ENCODE data around the gene TRIM58. TPM values are rescaled to one million over a fixed set of nuclear protein-coding genes. Genes with fewer than 3 reads are reported as not detected.

TRIM58 gene
- total RNA-seq, 2 experiments from 2014 or later, result 0.19 TPM; not detected in 1

DNA sequence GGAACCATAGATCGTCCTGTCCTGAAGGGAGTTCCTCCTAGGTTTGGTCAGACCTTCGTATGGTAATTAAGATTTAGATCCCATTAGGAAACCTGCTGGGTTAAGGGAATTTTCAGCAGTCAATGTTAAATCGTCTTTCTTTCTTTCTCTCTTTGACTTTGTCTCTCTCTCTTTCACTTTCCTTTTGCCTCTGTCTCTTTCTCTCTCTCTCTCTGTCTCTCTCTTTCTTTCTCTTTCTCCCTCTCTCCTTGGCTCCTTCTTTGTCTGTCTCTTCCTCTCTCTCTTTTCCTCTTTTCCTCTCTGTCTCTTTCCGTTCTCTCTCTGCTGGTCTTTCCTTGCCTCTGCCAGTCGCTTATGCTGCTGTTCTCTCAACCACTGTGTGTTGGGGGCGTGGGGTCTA is 47.1 kb downstream of the TRIM58 start:
- intact Hi-C loops (cut with micrococcal nuclease), result no loop called here
- H3K27me3 Mint-ChIP-seq, result no peaks in the 10 kb centered on the region
- CTCF ChIA-PET, result no interaction called here
- no peak overlapping the region for H3K27ac Mint-ChIP-seq
- peaks cover 9% of the 10 kb centered on the region for H3K9me3 Mint-ChIP-seq
- peaks cover 16% of the 10 kb centered on the region for H3K4me1 Mint-ChIP-seq (ENCODE audit: low read depth)
- H3K36me3 Mint-ChIP-seq, result no peaks in the 10 kb centered on the region
- H3K4me3 Mint-ChIP-seq, result no peak overlapping the region
- POLR2A ChIA-PET, result no interaction called here
- DNase-seq, result no peak

DNA sequence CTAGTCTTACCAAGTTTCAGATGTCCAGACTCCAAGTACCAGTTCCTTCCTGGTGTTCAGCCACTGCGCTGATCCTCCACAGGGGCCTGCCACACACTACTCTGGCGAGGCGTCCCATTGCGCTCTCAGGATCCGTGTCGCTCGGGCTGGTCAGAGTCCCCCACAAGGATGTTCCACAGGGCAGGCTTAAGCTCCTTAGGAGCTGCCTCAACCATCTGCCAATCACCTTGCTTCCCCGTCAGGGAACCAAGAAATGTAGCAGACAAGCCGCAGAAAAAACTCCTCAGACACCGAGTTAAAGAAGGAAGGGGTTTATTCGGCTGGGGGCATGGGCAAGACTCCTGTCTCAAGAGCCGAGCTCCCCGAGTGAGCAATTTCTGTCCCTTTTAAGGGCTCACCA is 48.2 kb downstream of the TRIM58 start:
- POLR2A ChIA-PET, result no interaction called here
- H3K27me3 Mint-ChIP-seq, result no peaks in the 10 kb centered on the region
- CTCF ChIA-PET, result no interaction called here
- H3K4me1 Mint-ChIP-seq (ENCODE audit: low read depth), result peaks cover 16% of the 10 kb centered on the region
- no peak for DNase-seq
- intact Hi-C loops (cut with micrococcal nuclease), result loop anchor here (5.0 kb wide), 1 partner anchor 493 kb away; no protein-coding TSS in a partner anchor
- no peak overlapping the region for H3K4me3 Mint-ChIP-seq
- H3K36me3 Mint-ChIP-seq, result no peaks in the 10 kb centered on the region
- peaks cover 9% of the 10 kb centered on the region for H3K9me3 Mint-ChIP-seq
- H3K27ac Mint-ChIP-seq, result no peak overlapping the region

DNA sequence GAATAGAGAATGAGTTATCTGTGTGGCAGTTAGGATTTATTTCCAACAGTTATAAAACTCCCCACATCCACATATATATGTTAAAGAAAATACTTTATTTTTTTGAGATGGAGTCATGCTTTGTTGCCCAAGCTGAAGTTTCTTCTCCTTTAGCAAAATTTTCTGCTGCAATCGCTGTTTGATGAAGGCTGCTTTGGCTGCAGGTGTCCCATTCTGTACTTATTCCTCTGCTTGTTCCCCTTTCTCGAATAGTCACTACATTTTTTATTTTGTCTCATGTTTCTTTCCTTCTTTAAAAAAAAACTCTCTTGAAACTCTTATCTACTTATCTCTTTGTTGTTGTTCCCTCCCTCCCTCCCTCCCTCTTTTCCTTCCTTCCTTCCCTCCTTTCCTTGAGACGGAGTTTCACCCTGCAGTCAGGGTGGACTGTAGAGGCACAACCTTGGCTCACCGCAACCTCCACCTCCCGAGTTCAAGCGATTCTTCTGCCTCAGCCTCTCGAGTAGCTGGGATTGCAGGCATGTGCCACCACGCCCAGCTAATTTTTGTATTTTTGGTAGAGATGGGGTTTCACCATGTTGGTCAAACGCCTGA is 49.0 kb downstream of the TRIM58 start:
- intact Hi-C loops (cut with micrococcal nuclease), result loop anchor here (5.0 kb wide), 1 partner anchor 494 kb away; no protein-coding TSS in a partner anchor
- Mint-ChIP-seq H3K4me3 (peak overlapping the region; percentile 24), H3K9me3 (peaks cover 9% of the 10 kb centered on the region), H3K4me1 (ENCODE audit: low read depth) (peaks cover 16% of the 10 kb centered on the region), H3K36me3 (no peaks in the 10 kb centered on the region), H3K27ac (peak overlapping the region; percentile 51), H3K27me3 (no peaks in the 10 kb centered on the region)
- no peak for DNase-seq
- ChIA-PET POLR2A (no interaction called here), CTCF (interaction anchor here (1.3 kb wide), 1 partner anchor 31 kb away, joined by 5 read pairs; no protein-coding TSS in a partner anchor)

DNA sequence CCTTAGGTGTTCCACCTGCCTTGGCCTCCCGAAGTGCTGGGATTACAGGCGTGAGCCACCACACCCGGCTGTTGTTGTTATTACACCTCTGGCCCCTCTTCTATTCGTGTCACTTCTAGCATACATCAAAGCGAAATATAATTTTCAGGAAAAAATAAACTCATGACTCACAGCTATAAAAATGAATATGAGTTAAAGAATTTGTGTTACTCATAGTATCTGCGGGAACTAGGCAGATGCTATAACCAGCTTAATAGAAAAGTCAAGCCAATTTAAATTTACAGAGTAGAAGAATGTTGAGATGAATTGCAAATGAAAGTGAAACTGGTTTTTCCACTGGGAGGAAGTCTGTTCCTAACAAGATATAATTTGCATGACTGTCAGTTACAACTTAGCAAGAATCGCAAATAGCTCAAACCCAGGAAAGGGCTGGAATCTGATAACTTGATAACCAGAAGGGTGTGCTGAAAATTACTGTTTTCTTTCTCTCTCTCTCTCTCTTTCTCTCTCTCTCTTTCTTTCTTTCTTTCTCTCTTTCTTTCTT is 49.6 kb downstream of the TRIM58 start:
- peak; percentile 50 for DNase-seq
- H3K36me3 Mint-ChIP-seq, result no peaks in the 10 kb centered on the region
- no peaks in the 10 kb centered on the region for H3K27me3 Mint-ChIP-seq
- peaks cover 16% of the 10 kb centered on the region for H3K4me1 Mint-ChIP-seq (ENCODE audit: low read depth)
- intact Hi-C loops (cut with micrococcal nuclease), result loop anchor here (5.0 kb wide), 1 partner anchor 494 kb away; no protein-coding TSS in a partner anchor
- ChIA-PET CTCF (interaction anchor here (1.3 kb wide), 1 partner anchor 31 kb away, joined by 5 read pairs; no protein-coding TSS in a partner anchor), POLR2A (no interaction called here)
- peaks cover 9% of the 10 kb centered on the region for H3K9me3 Mint-ChIP-seq
- H3K27ac Mint-ChIP-seq, result peak overlapping the region; percentile 51
- peak overlapping the region; percentile 24 for H3K4me3 Mint-ChIP-seq

DNA sequence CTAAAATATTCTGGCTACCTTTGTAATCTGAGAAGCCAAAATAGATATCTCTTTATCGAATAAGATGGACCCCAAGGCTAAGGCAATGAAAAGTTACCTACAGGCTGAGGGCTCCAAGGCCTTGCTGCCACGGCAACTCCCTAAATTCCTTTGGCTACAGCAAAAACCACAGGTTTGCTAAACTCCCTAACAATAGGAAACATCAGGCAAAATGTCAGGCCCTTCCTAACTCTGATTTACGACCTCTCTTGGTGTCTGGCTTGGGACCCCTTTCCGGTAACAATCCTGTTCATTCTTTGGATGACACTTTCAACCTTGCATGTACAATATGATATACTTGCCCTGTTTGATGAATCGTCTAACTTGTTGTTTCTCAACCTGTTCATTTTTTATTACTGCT is 51.8 kb downstream of the TRIM58 start:
- intact Hi-C loops (cut with micrococcal nuclease), result loop anchor here (5.0 kb wide), 1 partner anchor 496 kb away; no protein-coding TSS in a partner anchor
- no peak for DNase-seq

DNA sequence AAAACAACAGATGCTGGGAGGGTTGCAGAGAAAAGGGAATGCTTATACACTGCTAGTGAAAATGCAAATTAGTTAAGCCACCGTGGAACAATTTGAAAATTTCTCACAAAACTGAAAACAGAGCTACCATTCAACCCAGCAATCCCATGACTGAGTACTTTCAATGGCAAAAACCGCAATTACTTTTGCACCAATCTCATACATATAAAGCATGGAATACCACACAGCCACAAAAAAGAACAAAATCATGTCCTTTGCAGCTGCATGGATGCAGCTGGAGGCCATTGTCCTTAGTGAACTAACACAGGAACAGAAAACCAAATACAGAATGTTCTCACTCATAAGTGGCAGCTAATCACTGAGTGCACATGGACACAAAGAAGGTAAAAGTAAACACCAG is 56.8 kb downstream of the TRIM58 start:
- no peak overlapping the region for H3K27ac Mint-ChIP-seq
- POLR2A ChIA-PET, result no interaction called here
- CTCF ChIA-PET, result interaction anchor here (1.5 kb wide), 1 partner anchor 524 kb away, joined by 3 read pairs; no protein-coding TSS in a partner anchor
- H3K27me3 Mint-ChIP-seq, result peaks cover 5% of the 10 kb centered on the region
- no peak overlapping the region for H3K4me3 Mint-ChIP-seq
- intact Hi-C loops (cut with micrococcal nuclease), result no loop called here
- H3K36me3 Mint-ChIP-seq, result no peaks in the 10 kb centered on the region
- H3K4me1 Mint-ChIP-seq (ENCODE audit: low read depth), result no peaks in the 10 kb centered on the region
- H3K9me3 Mint-ChIP-seq, result no peaks in the 10 kb centered on the region
- DNase-seq, result no peak

More for the DNA sequence above, 51.8 kb downstream of the TRIM58 start:
- H3K27ac Mint-ChIP-seq, result no peak overlapping the region
- peaks cover 16% of the 10 kb centered on the region for H3K4me1 Mint-ChIP-seq (ENCODE audit: low read depth)
- H3K36me3 Mint-ChIP-seq, result no peaks in the 10 kb centered on the region
- POLR2A ChIA-PET, result no interaction called here
- CTCF ChIA-PET, result no interaction called here
- no peak overlapping the region for H3K4me3 Mint-ChIP-seq
- H3K9me3 Mint-ChIP-seq, result peaks cover 9% of the 10 kb centered on the region
- H3K27me3 Mint-ChIP-seq, result no peaks in the 10 kb centered on the region

DNA sequence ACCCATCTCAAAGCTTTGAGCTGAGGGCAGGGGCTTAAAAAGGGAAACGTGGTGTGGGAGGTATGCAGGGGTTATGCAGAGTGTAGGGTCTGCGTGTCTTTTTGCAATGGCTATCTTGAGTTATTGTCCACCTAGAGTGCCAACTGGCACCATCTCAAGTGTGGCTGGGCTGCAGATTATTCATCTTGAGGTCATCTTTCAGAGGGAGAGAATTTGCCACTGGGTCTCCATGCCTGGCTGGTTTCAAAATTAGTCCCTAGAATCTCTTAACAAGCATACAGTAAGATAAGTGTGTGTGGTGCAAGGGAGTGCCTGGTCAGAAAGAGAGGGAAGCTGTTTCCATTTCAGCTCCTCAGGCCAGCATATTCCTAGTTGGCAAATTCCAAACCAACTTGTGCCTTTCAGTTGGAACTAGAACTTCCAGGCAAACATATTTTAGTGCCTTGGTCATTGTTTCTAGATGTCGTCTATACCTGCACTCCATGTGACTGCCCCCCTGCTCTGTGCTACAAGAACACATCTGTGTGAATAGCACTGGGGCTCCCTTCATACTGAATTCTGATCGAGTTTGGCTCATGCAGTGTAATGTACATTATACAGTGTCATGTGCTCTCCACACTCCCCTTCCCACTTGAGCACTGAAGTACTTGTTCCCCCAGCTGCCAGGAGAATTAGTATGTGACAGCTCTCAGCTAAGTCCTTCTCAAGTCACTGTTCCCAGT is 58.1 kb downstream of the TRIM58 start:
- Mint-ChIP-seq H3K4me1 (ENCODE audit: low read depth) (no peaks in the 10 kb centered on the region), H3K9me3 (no peaks in the 10 kb centered on the region), H3K36me3 (no peaks in the 10 kb centered on the region), H3K4me3 (no peak overlapping the region), H3K27me3 (peaks cover 7% of the 10 kb centered on the region), H3K27ac (no peak overlapping the region)
- DNase-seq, result no peak
- intact Hi-C loops (cut with micrococcal nuclease), result no loop called here
- ChIA-PET POLR2A (no interaction called here), CTCF (interaction anchor here (1.5 kb wide), 1 partner anchor 525 kb away, joined by 3 read pairs; no protein-coding TSS in a partner anchor)

DNA sequence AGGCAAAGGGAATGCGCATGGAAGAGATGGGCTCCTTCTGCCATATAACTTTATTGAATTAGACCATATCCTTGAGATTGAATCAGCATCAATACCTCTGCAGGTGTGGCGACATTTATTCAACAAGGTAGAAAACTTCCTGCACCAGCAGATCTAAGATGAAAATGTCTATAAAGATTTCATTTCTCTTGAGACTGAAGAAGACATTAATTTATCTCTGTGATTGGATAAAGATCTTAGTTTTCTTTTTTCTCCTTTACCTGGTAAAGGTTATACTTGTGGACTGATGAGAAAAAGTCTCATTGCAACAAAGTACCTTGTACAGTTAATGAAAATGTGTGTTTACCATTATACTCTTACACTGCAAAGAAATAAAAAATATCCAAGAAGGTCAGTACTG is 63.0 kb downstream of the TRIM58 start, which contains the start of gene OR2T8:
Gene OR2T8 (plus strand): TSS at position 301 of the 400 bp plus-strand sequence. CDS start 766 bp downstream, outside the sequence.
- Mint-ChIP-seq H3K36me3 (no peaks in the 10 kb centered on the region), H3K27ac (no peak within 1 kb of the TSS), H3K4me3 (no peak within 1 kb of the TSS), H3K27me3 (peaks cover 10% of the 10 kb centered on the region), H3K4me1 (ENCODE audit: low read depth) (no peaks in the 10 kb centered on the region), H3K9me3 (no peaks in the 10 kb centered on the region)
- ChIA-PET POLR2A (no interaction called here), CTCF (no interaction called here)
- DNase-seq, result no peak
- intact Hi-C loops (cut with micrococcal nuclease), result no loop called here

DNA sequence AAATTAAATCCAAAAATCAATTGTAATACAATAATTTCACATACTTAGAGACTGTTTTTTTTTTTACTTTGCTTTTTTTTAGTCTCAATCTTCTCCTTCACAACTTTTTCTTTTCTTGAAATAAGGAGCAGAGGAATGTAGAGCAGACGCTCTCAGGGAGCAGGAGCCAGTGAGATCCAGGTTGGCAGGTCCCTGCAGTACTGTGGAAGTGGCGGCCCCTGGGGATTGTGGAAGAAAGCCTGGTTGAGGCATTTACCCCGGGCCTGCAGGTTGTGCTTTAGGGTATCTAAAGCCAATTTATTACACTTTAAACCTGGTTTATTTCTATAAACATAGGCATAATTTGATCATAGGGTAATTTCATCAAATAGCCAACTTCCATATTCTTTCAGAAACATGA is 67.0 kb downstream of the TRIM58 start:
- ChIA-PET CTCF (no interaction called here), POLR2A (no interaction called here)

DNA sequence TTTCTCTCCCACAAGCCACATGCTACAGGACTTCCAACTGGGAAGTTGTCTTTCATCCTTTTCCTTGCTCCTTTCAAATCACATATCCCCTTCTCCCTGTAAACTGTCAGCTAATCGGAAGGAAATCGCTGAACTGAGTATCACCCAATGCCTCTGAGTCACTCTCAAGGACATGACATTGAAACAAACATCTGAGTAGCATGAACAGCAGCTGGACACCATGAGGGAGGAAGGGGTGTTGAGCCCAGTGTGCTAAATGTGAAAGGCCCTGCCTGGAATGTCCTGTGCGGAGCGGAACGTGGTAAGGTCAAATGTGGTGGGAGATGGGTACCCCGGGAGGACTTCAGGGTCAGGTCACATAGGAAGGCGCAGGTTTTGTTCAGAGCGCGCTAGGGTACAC is 67.9 kb downstream of the TRIM58 start, which contains the start of gene OR2AJ1:
Gene OR2AJ1 (plus strand): TSS at position 22 of the 400 bp plus-strand sequence. CDS start 8,880 bp downstream, outside the sequence.
- H3K36me3 Mint-ChIP-seq, result no peaks in the 10 kb centered on the region
- ChIA-PET POLR2A (interaction anchor here (0.6 kb wide), 1 partner anchor 100 kb away, joined by 3 read pairs; no protein-coding TSS in a partner anchor), CTCF (no interaction called here)
- no peaks in the 10 kb centered on the region for H3K9me3 Mint-ChIP-seq
- intact Hi-C loops (cut with micrococcal nuclease), result no loop called here
- DNase-seq, result no peak
- H3K27me3 Mint-ChIP-seq, result peaks cover 3% of the 10 kb centered on the region
- H3K27ac Mint-ChIP-seq, result no peak within 1 kb of the TSS
- no peaks in the 10 kb centered on the region for H3K4me1 Mint-ChIP-seq (ENCODE audit: low read depth)
- no peak within 1 kb of the TSS for H3K4me3 Mint-ChIP-seq

More for the DNA sequence above, 67.0 kb downstream of the TRIM58 start:
- H3K4me1 Mint-ChIP-seq (ENCODE audit: low read depth), result no peaks in the 10 kb centered on the region
- intact Hi-C loops (cut with micrococcal nuclease), result no loop called here
- H3K27me3 Mint-ChIP-seq, result peaks cover 5% of the 10 kb centered on the region
- no peak overlapping the region for H3K4me3 Mint-ChIP-seq
- H3K36me3 Mint-ChIP-seq, result no peaks in the 10 kb centered on the region
- DNase-seq, result no peak
- H3K27ac Mint-ChIP-seq, result no peak overlapping the region
- H3K9me3 Mint-ChIP-seq, result no peaks in the 10 kb centered on the region
